ENCODE results near the gene OSBPL7. TPM values are rescaled to one million over a fixed set of nuclear protein-coding genes. Genes with fewer than 3 reads are reported as not detected.

The OSBPL7 gene
- total RNA-seq, 1 experiment from 2014 or later = 13.0 TPM

- Histone ChIP-seq H3K23me2 (ENCODE audit: insufficient read length, low read depth, low read length, poor library complexity, severe bottlenecking) (peaks cover 3% of the 10 kb centered on the region), H2BK120ac (ENCODE audit: low read depth, low read length, poor library complexity, severe bottlenecking) (no peak overlapping the region), H2BK5ac (ENCODE audit: insufficient read length, low read length) (no peak overlapping the region), H4K8ac (replicated peaks; ENCODE audit: insufficient read length, low read depth, low read length) (no peak overlapping the region), H3K9ac (ENCODE audit: extremely low read depth, insufficient read length, low read length) (no peak overlapping the region), H3K4me1 (ENCODE audit: insufficient read depth, low read length) (no peaks in the 10 kb centered on the region; the same call in 1 of the 2 replicates), H2AFZ (ENCODE audit: low read length) (no peak overlapping the region), H3K4me2 (ENCODE audit: insufficient read depth, insufficient read length, low read length) (no peak overlapping the region), H2AK5ac (ENCODE audit: insufficient read length, low read length) (no peak overlapping the region), H4K5ac (ENCODE audit: insufficient read length, low read depth, low read length) (no peak overlapping the region), H2BK15ac (ENCODE audit: low read depth, low read length) (no peak overlapping the region), H2BK20ac (ENCODE audit: low read depth, low read length, poor library complexity, severe bottlenecking) (no peak overlapping the region), H3K23ac (ENCODE audit: insufficient read length, low read depth, low read length) (no peak overlapping the region), H4K20me1 (ENCODE audit: control insufficient read depth, insufficient read depth, insufficient read length) (no peaks in the 10 kb centered on the region), H3K27me3 (ENCODE audit: insufficient read depth, low read length) (no peaks in the 10 kb centered on the region), H3K4ac (ENCODE audit: low read depth, low read length) (no peak overlapping the region), H3K79me1 (ENCODE audit: insufficient read depth, low read depth, low read length, poor library complexity, severe bottlenecking) (no peaks in the 10 kb centered on the region), H3T11ph (ENCODE audit: low read length) (no peak overlapping the region), H3K14ac (ENCODE audit: insufficient read depth, low read length) (no peak overlapping the region), H3K27ac (ENCODE audit: insufficient read length, low read depth, low read length) (no peak overlapping the region), H3K56ac (ENCODE audit: insufficient read length, low read depth, low read length) (no peak overlapping the region), H4K91ac (ENCODE audit: insufficient read length, low read depth, low read length) (no peak overlapping the region), H3K18ac (ENCODE audit: insufficient read length, low read depth, low read length) (no peak overlapping the region), H3K9me3 (ENCODE audit: control insufficient read depth, low read depth, low read length) (no peaks in the 10 kb centered on the region), H3K79me2 (ENCODE audit: insufficient read depth, low read length) (no peaks in the 10 kb centered on the region; the same call in 1 of the 2 replicates), H2BK12ac (ENCODE audit: insufficient read length, low read depth, low read length) (no peak overlapping the region)
- Mint-ChIP-seq H3K36me3 (ENCODE audit: insufficient read depth in 1 of 3, low read depth in 3 of 3) (peaks cover 0 to 20% (median 13%) of the 10 kb centered on the region in 3 experiments; a peak in 6 of 7 replicates), H3K4me1 (peaks cover 17 to 23% of the 10 kb centered on the region in 2 experiments), H3K4me3 (no peak overlapping the region), H3K27ac (no peak overlapping the region), H3K27me3 (ENCODE audit: low read depth) (peaks cover 4% of the 10 kb centered on the region), H3K9me3 (no peaks in the 10 kb centered on the region; a peak in 1 of 5 replicates)
- no peak for DNase-seq
- no peak for TF ChIP-seq CTCF (conservative IDR thresholded peaks at IDR 0.05)
- WGBS (ENCODE audit: extremely low coverage, insufficient read length, low lambda C conversion rate) = no CpG with 5 or more reads among the region's 13 CpGs
These were observed 17.0 kb upstream of the OSBPL7 start for GRCh38 chr17:47838636-47839035.

Measured in H9 (cell line).